Measurements from ENCODE around the gene SULT1B1.
A peak's percentile ranks its signal among the peaks of the same experiment; 100 is the strongest.
"Not testable (repeated sequence)": the region's sequence is repeated elsewhere in the genome, so short reads cannot be mapped to it uniquely, and the experiment has no call there.

SULT1B1 gene

GRCh38 chr4:69760455-69760854, at the start of gene SULT1B1:
Gene SULT1B1, minus strand, starts transcription at chr4:69760620. Its CDS starts 5,403 bp downstream, at chr4:69755217.
- peak; percentile 6 to 90 (median 70) for DNase-seq

GRCh38 chr4:69800599-69800998, 40.2 kb upstream of the SULT1B1 start:
- no peak for DNase-seq

- DNase-seq, result no peak
These were observed 38.9 kb upstream of the SULT1B1 start for GRCh38 chr4:69799337-69799736.

- no peak for DNase-seq
These were observed 33.3 kb upstream of the SULT1B1 start for GRCh38 chr4:69793732-69794131.

- DNase-seq, result no peak
These were observed 27.5 kb upstream of the SULT1B1 start for GRCh38 chr4:69787879-69788278.

- no peak for DNase-seq
These were observed 26.1 kb upstream of the SULT1B1 start for GRCh38 chr4:69786547-69786946.

- DNase-seq, result no peak
These were observed 24.9 kb upstream of the SULT1B1 start for GRCh38 chr4:69785211-69785831.

- no peak for DNase-seq
These were observed 22.4 kb upstream of the SULT1B1 start for GRCh38 chr4:69782651-69783310.

- no peak for DNase-seq
These were observed 21.3 kb upstream of the SULT1B1 start for GRCh38 chr4:69781458-69782418.

GRCh38 chr4:69780141-69780540, 19.7 kb upstream of the SULT1B1 start:
- no peak for DNase-seq

GRCh38 chr4:69776696-69777095, 16.3 kb upstream of the SULT1B1 start:
- no peak for DNase-seq

GRCh38 chr4:69775321-69775867, 15.0 kb upstream of the SULT1B1 start:
- no peak for DNase-seq

- DNase-seq, result no peak
These were observed 13.1 kb upstream of the SULT1B1 start for GRCh38 chr4:69773484-69773883.

GRCh38 chr4:69768554-69768953, 8.1 kb upstream of the SULT1B1 start:
- not testable (repeated sequence) for DNase-seq

GRCh38 chr4:69765751-69766150, 5.3 kb upstream of the SULT1B1 start:
- DNase-seq, result no peak

GRCh38 chr4:69764311-69764710, 3.9 kb upstream of the SULT1B1 start:
- DNase-seq, result peak in 3 of 6 experiments; percentile 49 to 76 (median 64)

GRCh38 chr4:69763233-69763632, 2.8 kb upstream of the SULT1B1 start:
- peak in 1 of 6 experiments; percentile 30 for DNase-seq

- peak in 1 of 6 experiments; percentile 13 for DNase-seq
These were observed 1.2 kb downstream of the SULT1B1 start for GRCh38 chr4:69759189-69759604.

- DNase-seq, result no peak
These were observed 3.0 kb downstream of the SULT1B1 start for GRCh38 chr4:69757464-69757863.

- DNase-seq, result no peak
These were observed 5.4 kb downstream of the SULT1B1 start for GRCh38 chr4:69754926-69755580.

- no peak for DNase-seq
These were observed 6.7 kb downstream of the SULT1B1 start for GRCh38 chr4:69753686-69754085.

- no peak for DNase-seq
These were observed 10.1 kb downstream of the SULT1B1 start for GRCh38 chr4:69750346-69750745.

GRCh38 chr4:69749771-69750170, 10.6 kb downstream of the SULT1B1 start:
- no peak for DNase-seq

Data from stimulated activated naive CD4-positive, alpha-beta T cell (primary cell).